GM19324 (cell line): ENCODE results near the gene ADCYAP1.
"Not testable (repeated sequence)": the region's sequence is repeated elsewhere in the genome, so short reads cannot be mapped to it uniquely, and the experiment has no call there.

Experiments used
- ATAC-seq: cut with Tn5 transposase; IDR thresholded peaks from one replicate; pipeline ENCODE4 v1.9.1; 2021; ENCODE audit warnings: mild to moderate bottlenecking, moderate library complexity; ENCODE audit not compliant: unreplicated experiment, low FRiP score

Gene ADCYAP1

DNA sequence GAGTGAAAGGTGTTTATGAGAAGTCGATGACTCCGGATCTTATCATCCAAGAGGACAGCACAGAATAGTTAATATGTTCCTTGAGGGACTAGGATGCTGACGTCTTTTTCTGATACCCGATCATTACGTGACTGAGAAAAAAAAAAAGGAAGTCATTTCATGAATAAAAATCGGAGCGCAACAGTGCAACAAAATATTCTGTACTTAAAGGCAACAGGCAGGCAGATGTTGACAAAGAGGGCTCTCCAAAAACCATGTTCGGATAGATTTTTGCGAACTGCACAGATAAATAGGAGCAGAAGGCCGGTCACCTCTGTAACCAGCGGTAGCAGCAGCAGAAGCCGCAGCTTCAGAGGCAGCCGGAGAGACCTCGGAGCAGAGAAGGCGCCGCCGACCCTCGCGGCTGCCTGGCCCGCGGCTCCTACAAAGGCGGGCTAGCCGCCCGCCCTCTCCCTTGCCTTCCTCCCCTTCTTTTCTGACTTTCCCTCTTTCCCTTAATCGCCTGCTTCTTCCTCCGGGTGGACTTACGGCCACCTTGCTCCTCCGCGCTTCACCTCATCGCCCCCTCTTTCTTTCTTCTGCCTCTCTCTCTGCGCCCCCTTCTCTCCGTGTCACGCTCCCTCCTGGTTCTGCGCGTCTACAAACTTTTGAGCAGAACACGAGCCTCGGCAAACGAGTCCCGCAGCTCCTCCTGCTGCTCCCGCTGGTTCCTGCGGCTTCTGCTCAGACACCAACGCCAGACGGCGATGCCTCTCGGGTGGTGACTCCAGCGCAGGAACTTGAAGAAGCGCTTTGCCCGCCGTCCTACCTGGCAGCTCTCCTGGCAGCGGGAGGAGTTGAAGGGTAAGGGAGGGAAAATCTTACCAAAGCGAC is at the start of gene ADCYAP1:
TSS of gene ADCYAP1 (plus strand) at position 654 of the 873 bp plus-strand sequence. CDS start 516 bp downstream, outside the sequence.
- ATAC-seq: no peak

DNA sequence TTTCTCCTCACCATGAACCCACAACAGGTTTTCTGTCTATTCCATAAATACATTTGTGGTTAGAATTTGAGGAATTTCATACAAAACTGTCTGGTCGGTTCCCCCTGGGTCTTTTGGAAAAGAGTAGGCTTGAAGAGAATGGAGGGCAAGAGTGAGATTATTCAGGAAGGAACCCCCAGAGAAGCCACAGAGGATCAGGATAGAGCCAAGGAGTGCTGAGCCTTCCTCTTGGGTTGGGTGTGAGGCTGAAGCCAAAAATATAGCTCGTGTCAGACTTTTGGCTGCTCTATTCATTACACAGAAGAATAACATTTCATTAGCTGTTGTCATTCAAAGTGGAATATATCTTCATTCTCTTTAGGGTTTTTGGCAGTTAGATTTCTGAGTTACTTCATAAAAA is 46.7 kb upstream of the ADCYAP1 start:
- no peak for ATAC-seq

DNA sequence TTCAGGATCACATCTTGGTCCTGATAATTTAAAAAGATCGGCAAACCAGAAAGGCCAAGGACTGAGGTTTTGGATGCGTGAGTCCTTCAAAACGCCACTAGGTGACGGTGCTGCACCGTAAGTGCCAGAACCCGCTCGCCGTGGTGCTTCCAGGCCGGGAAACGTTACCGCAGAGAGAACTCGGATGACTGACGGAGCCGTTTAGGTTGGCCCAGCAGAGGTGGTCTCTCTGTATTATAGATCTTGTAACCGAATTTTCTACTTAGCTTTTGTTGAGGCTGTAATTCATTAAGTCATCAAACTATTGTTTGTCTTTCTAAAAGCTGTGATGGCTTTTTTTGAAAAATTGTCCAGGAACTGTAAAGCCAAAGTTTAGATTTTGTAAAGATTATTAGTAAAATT is 39.8 kb upstream of the ADCYAP1 start:
- no peak for ATAC-seq

DNA sequence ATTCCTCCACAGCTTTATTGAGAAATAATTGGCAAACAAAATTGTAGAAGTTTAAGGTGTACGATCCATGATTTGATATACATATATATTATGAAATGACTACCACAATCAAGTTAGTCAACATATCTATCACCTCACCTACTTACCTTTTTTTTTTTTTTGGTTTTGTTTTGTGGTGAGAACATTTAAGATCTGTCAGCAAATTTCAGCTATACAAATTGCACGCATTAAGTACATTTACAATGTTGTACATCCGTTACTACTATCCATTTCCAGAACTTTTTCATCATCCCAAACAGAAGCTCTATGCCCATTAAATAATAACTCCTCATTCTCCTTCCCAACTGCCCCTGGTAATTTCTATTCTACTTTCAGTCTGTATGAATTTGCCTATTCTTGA is 37.4 kb upstream of the ADCYAP1 start:
- no peak for ATAC-seq

DNA sequence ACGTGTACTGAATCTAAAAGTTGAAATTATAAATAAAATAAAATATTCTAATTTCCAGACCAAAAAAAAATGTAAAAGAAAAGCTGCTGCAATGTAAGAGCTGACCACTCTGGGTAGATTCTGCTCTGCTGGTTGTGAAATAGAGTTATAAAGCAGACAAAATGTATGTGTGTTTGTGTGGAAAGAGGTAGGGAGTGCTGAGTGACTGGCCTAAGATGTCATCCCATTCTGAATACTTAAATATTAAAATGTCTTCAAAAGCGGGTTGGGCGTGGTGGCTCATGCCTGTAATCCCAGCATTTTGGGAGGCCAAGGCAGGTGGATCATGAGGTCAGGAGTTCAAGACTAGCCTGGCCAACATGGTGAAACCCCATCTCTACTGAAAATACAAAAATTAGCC is 31.2 kb upstream of the ADCYAP1 start:
- ATAC-seq: not testable (repeated sequence)

DNA sequence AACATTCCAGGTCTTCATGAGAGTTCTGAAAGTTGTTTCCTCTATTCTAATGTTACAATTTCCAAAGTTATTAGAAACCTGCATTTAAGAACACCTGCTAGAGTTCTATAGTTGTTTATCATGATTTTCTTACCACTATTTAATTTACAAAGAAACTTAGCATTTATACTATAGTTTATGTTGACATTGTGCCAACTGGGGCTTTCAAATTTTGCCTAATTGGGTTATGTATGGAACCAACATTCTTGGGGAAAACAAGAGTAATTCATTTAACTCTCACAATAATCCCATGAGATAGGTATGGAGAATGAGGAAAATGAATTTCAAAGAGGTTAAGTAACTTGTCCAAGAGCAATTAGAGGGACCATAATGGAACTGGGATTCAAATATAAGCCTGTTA is 28.8 kb upstream of the ADCYAP1 start:
- no peak for ATAC-seq

DNA sequence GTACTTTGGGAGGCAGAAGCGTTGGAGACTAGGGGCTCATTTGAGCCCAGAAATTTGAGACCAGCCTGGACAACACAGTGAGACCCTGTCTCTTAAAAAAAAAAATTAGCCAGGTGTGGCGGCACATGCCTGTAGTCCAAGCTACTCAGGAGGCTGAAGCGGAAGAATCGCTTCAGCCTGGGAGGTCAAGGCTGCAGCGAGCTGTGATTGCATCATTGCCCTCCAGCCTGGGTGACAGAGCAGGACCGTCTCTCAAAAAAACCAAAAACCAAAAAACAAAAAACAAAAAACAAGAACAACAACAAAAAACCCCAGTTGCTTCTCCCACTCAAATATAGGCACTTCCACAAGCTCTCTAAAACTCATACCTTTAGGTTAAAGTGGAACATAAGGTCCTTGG is 27.4 kb upstream of the ADCYAP1 start:
- no peak for ATAC-seq

DNA sequence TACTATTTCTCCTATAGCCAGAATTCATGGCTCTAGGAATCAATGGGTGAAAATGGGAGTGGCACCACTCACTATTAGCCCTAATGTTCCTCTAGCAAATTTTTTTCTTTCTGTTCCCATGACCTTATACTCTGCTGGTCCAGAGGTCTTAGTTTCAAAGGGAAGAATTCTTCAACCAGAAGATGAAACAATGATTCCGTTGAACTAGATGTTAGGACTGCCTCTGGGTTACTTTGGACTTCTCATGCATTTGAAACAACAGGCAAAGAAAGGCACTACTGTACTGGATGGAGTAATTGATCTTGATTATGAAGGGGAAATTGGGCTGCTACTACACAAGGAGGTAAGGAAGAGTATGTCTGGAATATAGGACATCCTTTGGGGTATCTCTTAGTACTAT is 18.6 kb upstream of the ADCYAP1 start:
- no peak for ATAC-seq

DNA sequence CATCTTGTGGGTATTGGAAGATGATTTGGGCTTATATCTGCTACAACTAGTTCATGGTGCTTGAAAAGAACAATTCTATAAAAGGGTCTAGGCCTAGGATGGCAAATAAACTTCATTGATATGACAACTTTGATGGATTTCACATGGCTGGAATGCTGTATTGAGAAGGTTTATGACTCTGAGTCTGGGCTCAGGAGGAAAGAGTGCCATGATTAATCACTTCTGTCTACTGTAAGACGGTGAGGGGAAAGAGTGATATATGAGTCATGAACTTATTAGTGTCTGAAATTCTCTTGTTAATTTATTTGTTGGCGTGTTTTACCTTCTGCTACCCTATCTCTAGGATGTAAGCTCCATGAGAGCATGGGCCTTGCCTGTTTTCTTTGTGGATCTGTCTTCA is 17.0 kb upstream of the ADCYAP1 start:
- no peak for ATAC-seq

DNA sequence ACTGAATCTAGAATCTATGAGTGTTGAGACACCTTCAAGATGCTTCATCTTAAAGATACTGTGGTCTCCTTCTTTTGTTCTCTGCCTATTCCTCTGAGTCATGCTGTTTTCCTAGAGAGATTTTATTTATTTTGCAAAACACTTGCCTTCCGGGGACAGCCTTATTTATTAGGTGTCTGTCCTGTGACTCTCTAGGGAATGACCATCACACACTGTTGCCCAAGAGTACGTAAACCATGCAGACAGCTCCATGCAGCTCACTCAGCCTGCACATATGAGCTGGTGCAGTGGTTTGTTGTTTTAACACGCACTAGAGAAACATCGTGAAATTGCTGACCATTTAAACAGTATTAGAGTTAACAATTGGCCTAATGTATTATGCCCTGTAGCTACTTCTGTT is 12.4 kb upstream of the ADCYAP1 start:
- ATAC-seq: no peak

DNA sequence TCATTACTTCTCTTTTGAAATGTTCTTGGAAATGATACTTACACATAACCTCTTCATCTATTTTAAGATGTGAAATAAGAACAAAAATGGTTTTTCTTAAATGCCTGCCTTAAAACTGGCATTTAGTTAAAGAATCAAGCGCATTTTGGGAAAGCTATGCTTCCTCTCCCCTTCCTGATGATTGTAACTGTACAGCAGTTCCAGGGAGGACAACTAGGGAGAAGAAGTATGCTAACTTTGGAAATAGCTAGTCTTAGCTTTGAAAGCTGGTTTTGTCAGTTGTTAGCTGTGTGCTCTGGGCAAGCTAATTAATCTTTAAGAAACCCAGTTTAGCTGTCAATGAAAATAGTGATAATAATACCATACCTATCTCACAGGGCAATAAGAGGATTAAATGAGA is 8.4 kb upstream of the ADCYAP1 start:
- ATAC-seq: no peak

DNA sequence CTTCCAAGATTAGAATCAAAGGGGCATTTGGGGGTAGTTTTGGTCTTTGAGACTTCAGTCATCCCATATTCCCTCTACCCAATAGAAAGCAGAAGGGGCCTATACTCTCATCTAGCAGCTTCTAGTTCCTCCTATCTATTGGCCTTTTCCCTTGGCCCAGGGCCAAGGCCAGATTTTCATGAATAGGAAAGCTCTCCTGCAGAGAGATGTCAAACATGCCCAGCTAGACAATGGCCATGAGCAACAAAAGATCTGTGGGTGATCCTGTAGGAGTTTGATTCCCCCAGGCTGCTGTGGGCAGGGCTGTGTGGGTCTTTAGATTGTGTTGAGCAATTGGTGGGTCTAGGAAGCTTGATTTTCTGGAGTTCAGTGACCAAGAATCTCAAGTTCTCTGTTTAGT is 2.9 kb upstream of the ADCYAP1 start:
- ATAC-seq: no peak

DNA sequence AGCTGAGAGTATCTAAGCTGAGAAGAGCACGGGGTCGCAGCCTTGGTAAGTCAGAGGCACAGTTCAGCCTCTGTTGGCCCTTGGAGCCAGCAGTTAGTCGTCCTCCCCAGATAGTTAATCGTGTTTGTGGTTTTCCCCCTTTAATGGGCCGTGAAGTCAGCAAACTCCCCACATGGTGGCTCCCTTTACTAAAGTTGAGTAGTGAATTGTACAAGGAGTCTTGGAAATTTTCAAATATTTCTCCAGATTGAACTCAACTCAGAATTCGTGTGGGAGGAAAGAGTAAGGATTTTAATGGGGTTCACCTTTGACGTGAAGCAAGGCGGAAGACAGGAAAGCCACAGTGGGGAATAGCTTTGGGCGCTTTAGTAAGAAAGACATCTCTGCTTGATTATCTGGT is 2.4 kb upstream of the ADCYAP1 start:
- ATAC-seq: no peak

DNA sequence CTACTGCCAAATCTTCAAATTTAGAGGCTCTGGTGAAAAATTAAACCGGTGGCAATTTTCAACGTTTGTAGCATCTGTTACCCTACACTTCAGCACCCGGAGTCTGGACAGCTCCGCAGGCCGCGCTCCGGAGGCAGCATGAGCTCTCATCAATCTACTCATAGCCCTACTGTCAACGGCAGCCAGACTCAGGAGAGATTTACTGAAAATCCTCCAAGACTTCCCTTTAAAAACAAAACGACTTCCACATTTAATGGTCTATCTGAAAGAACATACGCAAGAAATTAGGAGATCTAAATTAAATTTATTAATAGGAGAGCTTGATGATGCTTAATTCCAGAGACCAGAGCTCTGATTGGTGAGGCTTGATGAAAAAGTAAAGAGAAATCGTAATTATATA is 970 bp upstream of the ADCYAP1 start:
- ATAC-seq: no peak

DNA sequence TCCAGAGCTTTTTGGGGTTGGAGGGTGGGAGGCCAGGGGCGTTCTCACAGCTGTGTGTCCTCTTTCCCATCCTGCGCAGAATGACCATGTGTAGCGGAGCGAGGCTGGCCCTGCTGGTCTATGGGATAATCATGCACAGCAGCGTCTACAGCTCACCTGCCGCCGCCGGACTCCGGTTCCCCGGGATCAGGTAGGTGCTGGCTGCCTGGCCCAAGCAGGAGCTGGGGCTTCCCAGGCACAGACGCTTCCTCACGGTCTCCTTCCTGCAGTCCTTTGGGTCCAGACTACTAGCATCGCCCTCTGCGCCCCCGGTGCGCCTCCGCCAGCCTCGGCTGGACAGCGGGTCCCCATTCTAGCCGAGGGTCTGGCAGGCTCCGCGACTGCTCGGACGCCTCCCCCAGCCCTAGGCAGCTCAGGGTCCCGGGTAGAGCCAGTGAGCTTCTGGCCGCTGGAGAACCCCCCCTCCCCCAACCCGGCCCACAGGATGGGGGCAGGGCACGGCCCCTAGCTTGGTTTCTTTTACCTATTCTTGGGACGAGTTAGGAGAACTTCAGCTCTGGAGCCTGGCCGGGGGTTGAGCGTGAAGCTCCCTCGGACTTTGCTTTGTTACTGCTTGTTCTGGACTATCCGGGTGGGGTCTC is 756 bp downstream of the ADCYAP1 start:
- no peak for ATAC-seq

DNA sequence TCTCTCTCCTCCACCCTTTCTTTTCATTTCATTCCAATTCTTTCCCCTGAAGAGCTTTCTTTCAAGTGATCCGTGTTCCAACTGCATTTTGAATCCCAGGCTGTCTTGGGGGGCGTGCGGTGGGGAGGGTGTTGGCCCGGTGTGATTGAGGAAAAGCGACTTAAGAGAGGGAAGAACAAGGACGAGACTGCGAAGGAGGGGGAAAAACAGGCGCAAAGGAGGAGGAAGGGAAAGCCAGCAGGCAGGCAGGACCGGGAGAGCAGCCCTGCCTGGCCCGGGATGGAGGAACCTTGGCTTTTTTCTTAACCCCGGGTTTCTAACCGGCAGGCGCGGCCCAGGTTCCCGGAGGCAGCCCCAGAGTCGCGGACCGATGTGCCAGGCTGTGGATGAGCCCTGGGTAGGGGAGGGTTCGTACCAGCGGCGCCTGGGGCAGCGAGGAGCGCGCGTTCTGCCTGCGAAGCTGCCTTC is 1.3 kb downstream of the ADCYAP1 start:
- ATAC-seq: no peak

DNA sequence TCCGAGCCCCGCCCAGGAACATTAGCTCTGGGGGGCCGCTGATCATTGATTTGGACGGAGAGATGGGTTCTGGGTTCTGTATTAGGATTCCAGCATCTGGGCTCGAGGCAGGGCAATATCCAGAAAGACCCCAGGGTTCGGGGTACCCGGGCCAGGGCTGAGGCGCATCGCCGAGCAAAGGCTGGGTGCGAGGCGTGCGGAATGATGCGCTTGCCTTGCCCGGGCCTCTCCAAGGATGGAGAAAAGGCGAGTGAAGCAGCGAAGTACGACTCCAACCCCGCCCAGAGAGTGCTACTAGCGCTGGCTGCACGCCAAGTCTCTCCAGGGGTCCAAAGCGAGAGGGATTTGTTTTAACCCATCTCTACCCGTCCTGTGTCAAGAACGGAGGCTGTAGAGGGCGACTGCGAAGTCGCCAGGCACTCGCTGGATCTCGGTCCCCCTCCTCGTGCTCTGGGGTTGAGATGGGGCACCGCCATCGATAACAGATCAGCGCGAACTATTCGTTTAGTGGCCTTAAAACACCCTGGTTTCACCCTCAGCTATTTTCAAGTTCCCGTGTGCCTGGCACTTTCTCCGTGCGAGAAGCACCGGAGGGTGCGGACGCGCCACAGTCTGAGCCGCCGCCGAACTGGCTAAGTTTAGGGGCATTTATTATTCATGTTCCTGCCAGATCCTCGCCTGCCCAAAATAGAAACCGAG is 1.9 kb downstream of the ADCYAP1 start:
- no peak for ATAC-seq

DNA sequence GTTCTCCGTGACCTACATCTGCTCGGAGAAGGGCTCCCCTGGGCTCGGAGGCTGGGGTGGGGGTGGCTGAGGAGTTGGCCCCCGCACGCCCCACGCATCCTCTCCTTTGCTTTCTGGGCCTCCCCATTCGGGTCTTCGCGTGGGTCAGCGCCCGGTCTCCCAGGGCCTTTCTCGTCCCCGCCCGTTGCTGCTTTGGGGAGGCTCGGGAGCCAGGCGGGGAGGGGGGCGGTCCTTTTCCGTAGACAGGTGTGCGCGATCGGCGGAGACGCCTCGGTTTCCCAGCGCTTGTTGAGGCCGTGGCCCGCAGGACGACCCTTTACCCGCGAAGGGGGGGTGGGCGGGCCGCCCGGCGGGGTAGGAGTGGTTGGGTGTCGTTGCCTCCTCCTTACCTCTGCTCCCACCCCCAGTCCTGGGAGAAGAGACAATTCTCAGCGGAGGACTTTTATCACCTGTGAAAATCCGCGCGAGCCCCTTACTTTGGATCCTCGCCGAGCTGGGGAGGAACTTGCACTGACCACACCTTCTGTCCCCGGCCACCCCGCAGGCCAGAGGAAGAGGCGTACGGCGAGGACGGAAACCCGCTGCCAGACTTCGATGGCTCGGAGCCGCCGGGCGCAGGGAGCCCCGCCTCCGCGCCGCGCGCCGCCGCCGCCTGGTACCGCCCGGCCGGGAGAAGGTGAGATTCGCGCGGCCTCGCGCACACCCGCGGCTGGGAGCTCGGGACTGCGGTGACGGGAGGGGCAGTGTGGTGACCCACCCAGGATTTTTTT is 2.6 kb downstream of the ADCYAP1 start:
- no peak for ATAC-seq

DNA sequence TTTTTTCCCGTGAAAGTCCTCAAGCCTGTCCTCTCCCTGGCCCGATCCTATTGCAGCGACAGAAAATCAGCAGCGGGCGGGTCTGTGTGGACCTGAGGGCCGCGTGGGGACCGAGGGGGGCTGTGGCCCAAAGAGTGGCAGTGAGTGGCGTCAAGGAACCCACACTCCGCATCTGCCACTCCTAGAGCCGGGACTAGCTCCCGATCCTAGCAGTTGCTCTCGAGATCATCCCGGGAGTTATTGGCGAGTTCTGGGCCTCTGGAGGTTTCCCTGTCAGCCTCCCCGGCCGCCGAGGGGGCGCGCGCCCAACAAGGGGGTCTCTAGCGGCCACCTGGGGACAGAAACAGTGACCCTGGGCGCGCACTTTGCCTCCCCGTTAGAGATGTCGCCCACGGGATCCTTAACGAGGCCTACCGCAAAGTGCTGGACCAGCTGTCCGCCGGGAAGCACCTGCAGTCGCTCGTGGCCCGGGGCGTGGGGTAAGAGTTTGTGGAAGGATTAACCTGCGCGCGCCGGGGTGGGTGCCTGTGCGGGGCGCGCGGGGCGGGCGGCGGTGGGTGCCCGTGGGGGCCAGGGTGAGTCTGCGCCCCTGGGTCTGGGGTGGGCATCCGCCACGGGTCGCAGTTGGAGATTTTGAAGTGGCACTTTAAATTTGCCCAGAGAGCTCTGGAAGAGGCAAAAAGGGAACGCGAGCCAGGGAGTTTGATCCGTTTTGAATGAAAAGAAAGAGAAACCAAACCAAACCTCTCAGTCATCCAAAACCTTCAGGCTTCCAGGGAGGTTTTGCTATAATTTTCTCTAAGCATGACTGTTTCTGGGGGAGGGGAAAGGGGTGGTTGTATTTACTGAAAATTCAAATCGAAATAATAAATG is 3.5 kb downstream of the ADCYAP1 start:
- ATAC-seq: no peak
